NCI-H1694 (cell line): Measurements from ENCODE around the gene CCL15.
"Not testable (repeated sequence)": the region's sequence is repeated elsewhere in the genome, so short reads cannot be mapped to it uniquely, and the experiment has no call there.

Source experiments
- DNase-seq: peaks from one replicate; lab custom pipeline; 2025; lab: John Stamatoyannopoulos, UW

CCL15 gene, protein sequence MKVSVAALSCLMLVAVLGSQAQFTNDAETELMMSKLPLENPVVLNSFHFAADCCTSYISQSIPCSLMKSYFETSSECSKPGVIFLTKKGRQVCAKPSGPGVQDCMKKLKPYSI

DNA sequence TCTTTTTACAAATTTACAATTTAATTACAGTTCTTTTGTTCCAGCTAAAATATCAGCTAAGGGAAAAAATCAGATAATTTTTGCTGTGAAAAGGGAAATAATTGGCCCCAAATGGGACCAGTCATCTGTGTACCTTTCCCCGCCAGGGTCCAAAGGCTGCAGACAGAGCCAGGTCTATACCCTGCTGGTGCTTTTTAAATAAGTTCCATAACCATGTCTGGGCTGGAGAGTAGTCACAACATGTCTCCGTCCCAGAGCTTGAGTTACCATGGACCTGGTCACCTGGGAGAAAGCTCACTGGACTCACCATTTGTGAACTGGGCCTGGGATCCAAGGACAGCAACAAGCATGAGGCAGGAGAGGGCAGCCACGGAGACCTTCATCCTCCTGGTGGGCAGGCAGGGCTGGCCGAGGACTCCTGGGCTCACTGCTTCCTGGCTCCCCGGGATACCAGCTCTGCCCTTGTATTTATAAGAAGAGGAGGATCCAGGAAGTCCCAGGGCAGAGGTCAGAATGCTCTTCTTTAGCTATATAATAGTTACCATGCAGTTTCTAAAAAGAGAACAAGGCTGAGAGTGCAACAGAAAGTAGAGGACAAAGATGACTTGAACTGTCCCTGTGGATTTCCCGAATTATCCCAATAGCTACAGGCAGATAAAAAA is at the start of gene CCL15:
Gene CCL15 (minus strand): TSS at position 444 of the 662 bp plus-strand sequence. CDS start 61 bp downstream, at position 383.
- no peak for DNase-seq

DNA sequence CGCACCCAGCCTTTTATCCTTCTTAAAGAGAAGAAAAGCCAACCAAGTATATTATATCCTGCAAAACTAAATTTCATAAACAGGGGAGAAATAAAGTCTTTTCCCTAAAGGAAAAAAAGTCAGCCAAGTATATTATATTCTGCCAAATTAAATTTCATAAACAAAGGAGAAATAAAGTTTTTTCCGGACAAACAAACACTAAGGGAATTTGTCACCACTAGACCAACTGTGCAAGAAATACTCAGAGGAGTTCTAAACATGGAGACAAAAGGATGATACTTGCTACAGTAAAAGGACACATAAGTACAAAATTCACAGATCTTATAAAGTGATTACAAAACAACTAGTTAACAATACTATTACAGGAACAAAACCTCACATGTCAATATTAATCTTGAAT is 48.3 kb upstream of the CCL15 start:
- no peak for DNase-seq

DNA sequence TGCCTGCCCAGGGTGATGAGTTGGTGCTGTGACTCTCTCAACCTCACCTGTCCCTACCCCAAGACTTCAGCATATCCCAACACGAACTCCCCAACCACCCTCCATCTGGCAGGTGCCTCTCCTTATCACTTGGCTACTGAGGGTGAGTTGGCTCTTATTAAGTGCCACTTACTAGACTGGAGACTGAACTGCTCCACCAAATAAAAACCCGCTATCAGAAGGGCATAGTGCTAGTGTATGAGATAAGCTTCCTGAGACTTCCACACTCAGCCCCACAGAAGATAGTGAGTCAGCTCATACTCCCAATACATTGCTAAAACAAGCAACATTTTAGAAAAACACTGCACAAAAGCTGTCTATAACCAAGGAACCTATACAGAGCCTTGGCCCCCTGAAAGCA is 46.7 kb upstream of the CCL15 start:
- DNase-seq = no peak

DNA sequence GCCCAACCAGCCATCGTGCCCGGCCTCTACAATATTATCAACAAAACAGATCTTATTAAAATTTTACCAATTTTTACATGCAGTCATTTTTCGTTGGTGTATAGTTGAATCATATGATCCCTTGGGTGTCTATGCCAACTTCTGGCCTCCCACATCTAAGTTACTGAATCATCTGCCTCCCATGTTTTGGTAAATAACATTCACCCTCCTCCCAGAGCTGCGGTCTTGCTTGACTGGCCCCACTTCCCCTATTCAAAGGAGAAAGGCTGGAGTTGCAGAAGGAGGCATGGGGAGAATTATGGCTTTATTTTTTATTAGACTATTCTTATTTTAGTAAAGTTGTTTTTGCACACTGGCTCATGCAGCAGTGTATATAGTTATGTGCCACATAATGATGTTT is 34.9 kb upstream of the CCL15 start:
- DNase-seq = no peak

DNA sequence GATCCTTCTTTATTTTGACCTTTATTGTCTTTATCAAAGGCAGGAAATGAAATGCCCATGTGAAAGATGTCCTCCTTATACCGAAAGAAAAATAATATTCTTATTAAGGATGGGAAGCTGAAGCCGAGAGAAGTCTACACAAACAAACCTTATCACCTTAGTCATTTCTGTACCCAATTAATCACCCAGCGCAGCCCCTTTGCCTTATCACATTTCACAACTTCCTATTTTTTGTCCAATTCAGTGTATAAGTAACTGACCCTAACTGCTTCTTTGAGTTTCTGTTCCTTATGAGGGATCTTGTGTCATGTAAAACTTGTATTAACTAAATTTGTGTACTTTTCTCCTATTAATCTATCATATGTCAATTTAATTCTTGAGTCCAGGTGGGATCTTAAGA is 32.8 kb upstream of the CCL15 start:
- DNase-seq = no peak

DNA sequence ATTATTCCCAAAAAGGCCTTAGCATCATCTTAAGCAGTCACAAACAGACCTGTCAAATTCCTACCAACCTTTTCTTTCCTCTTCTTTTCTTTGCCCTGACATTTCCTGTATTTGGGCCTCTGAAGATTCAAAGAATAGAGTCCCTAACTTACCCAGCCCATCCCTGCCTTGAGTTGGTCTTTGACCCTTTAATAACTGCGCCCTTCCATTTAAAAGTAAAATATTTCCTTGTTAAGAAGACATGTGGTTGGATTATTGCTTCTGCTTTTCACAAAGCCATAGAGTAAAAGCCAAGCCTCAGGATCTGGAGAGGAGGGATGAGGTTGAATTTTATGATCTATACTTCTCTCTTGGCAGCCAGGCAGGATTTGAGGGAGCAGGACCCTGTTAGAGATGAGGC is 29.6 kb upstream of the CCL15 start:
- no peak for DNase-seq

DNA sequence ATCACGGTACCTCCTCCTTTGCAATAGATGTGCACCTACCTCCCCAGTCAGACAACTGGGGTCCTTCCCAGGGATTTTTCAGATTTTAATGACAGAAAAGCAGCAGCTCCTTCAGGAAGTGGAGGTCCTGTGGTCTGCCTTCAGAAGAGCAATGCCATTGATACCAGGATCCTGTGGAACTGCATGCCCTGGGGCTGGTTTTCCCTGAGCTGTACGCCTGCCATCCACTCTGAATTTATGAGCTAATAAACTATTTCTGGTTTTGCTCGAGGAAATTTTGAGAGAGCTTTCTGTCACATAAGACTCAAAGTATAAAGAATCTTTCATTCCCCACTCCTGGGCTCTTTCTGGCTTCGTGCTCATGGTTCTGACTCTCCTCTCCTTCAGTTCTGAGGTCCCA is 26.4 kb upstream of the CCL15 start:
- DNase-seq = no peak

DNA sequence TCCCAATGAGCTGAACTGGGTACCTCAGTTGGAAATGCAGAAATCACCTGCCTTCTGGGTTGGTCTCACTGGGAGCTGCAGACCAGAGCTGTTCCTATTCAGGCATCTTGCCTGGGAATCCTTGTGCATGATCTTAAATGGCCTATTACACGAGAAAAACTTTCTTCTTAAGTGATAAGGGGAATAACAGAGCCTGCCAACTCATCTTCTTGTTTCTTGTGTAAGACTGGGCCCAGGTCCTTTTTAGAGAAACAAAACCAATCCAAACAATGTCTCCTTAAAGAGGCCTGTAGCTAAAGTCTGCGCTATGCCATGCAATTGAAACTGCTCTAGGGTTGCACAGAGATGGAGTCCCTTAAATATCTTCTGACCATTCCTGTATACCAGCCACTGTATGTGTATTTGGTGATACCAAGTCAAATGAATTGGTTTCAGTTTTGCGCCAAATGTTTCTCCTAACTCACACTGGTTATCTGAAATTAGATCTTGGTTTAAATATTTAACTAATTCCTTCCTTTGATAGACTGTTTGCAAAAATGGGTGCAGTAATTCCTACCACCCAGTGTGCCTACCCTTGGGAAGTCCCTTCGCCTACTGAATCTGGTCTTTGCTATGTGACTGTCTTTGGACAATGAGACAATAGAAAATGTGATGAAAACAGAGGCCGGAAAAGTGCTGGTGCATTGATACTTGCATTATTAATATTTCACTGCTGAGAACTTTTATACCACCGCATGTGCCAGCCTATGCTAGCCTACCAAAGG is 22.9 kb upstream of the CCL15 start:
- DNase-seq = no peak

DNA sequence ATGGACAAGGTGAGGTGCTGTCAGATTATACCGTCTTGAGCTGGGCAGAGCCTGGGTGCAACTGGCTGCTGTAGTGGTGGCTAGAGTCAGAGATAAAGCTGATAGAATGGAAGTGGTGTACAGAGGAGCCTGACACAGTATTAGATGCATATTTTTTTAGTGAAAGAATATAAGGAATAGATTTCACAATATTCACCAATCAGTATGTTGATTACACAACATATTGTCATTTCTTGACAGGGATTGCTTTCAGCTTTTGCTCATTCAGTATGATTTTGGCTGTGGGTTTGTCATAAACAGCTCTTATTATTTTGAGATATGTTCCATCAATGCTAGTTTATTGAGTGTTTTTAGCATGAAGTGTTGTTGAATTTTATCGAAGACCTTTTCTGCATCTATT is 18.1 kb upstream of the CCL15 start:
- DNase-seq = no peak

DNA sequence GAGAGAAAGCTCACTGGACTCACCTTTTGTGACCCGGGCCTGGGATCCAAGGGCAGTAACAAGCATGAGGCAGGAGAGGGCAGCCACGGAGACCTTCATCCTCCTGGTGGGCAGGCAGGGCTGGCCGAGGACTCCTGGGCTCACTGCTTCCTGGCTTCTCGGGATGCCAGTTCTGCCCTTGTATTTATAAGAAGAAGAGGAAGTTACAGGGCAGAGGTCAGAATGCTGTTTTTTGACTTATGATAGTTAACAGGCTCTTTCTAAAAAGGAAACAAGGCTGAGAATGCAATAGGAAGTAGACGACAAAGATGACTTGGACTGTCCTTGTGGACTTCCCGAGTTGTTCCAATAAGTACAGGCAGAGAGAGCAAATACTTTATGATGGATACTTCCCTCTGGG is 16.4 kb upstream of the CCL15 start, which contains the start of gene CCL23:
Gene CCL23 (minus strand): TSS at position 174 of the 400 bp plus-strand sequence. CDS start 75 bp downstream, at position 99.
- no peak for DNase-seq

DNA sequence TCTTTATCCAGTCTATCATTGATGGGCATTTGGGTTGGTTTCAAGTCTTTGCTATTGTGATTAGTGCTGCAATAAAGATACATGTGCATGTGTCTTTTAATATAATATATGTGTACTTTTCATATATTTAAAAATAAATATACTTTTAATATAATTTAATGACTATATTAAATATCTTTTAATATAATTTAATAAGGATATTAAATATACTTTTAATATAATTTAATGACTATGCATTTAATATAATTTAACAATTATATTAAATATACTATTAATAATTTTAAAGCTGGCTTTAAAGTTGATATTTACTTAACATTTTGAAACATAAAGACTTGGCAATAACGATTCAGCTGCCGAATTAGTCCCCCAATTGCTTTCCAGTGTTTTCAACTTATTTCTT is 15.2 kb upstream of the CCL15 start:
- DNase-seq = no peak

DNA sequence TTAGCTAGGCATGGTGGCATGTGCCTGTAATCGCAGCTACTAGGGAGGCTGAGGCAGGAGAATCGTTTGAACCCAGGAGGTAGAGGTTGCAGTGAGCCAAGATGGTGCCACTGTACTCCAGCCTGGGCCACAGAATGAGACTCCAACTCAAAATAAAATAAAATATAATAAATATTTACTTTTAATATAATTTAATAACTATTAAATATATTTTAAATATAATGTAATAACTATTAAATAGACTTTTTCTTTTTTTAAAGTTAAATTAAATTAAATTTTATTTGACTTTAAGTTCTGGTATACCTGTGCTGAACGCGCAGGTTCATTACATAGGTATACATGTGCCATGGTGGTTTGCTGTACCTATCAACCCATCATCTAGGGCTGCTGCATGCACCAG is 14.5 kb upstream of the CCL15 start:
- DNase-seq = not testable (repeated sequence)

DNA sequence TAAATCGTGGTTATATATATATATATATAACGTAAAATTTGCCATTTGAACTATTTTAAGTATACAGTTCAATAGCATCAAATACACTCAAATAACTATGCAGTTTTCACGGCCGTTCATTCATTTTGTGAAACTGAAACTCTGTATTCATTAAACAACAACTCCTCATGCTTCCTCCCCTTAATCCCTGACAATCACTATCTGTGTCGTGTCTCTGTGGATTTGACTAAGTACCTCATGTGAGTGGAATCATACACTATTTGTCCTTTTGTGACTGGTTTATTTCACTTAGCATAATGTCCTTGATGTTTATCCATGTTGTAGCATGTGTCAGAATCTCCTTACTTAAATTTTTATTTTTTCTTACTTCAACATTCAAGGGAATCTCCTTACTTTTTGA is 13.6 kb upstream of the CCL15 start:
- DNase-seq = no peak

DNA sequence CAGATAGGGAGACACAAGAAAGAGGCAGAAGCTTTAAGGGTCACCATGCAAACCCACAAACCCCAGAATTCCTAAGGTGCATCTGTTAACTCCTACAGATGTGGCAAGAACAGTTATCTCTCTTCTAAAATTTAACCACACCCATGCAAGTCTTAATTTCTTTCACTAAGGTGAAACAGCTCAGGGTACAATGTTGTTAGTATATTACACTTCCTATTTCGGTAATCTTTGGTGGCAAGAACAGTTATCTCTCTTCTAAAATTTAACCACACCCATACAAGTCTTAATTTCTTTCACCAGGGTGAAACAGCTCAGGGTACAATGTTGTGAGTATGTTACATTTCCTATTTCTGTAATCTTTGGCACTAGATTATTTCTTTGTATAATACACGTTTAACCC is 9.8 kb upstream of the CCL15 start:
- DNase-seq = no peak

DNA sequence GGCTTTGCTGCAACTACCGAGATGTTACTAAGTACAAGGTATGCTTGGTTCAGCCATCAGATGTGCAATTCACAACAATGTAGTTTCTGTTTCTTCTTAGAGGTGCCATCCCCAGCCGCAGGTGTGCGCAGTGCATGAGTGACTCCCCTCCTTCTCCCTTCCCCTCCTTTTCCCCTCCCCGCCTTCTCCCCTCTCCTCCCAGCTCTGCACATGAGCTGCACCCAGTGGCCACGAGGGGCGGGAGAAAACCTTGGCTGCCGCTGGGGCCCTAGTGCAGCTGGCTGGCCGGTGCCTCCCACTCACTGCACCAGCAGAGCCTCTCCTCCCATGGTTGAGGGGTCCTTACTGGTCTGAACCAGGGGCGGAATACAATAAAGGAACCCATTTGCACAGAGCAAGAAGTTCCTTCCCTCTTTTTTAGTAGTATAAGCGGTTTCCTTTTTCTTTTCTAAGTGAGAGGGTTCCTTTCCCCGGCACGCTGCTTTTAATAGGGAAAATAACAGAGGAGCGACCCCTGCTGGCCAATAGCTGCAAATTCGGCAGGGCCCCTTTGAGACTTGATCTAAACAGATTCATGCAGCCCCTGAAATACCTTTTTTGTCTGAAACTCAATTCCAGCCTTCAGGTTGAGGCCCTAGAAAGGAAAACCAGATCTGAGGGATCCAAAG is 7.8 kb upstream of the CCL15 start:
- no peak for DNase-seq

DNA sequence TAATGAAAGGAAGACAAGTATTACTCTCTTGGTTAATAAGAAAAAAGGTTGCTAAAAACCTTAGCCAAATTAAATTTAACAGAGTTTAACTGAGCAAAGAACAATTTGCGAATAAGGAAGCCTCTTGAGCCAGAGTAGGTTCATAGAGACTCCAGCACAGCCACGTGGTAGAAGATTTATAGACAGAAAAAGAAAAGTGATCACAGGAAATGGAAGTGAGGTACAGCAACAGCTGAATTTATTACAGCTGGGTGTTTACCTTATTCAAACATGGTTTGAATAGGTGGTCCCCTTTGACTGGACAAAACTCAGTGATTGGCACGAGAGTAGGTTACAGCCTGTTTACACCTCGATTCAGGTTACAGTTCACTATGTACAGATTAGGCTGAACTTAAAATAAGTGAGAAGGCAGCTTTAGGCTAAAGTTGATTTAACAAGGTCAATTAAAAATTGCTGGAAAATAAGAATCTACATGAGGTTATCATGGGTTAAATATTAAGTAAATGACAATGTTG is 3.3 kb upstream of the CCL15 start:
- no peak for DNase-seq

DNA sequence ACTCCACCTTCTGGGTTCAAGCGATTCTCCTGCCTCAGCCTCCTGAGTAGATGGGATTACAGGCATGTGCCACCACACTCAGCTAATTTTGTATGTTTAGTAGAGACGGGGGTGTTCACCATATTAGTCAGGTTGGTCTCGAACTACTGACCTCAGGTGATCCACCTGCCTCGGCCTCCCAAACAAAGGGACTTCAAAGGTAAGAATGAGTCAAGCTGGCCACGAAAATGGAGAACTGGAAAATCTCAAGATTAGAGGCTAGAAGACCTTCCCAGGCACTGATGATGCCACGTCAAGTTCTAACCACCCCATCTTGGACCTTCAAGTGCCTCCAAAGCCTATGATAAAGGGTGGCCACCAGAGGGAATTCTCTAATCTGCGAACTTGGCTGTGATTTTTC is 1.3 kb upstream of the CCL15 start:
- no peak for DNase-seq

DNA sequence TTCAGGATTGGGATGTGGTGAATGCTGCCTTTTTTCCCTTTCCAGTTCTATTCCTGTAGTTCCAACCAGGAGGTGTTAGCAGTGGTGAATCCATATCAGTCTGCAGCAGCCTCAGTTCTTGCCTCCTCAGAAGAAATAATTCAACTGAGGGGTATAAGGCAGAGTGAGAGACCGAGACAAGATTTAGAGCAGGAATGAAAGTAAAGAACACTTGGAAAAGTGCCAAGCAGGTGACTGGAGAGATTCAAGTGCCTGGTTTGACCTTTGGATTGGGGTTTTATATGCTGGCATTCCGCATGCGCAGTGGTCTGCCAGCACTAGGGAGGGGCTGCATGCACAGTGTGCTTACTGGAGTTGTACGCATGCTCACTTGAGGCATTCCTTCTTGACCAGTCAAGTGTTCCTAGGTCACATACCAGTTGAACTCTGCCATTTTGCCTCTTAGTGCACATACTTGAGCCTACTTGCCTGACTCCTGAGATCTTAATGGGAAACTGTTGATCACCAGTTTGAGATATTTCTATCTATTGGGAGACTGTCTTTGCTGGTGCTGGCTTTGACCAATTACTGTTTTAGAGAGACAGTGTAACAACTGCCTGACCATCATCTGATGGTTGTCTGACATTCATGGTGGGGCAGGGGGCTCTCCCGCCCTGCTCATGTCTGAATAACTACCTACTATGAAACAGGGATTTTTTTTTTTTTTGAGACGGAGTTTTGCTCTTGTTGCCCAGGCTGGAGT is 680 bp upstream of the CCL15 start:
- no peak for DNase-seq

DNA sequence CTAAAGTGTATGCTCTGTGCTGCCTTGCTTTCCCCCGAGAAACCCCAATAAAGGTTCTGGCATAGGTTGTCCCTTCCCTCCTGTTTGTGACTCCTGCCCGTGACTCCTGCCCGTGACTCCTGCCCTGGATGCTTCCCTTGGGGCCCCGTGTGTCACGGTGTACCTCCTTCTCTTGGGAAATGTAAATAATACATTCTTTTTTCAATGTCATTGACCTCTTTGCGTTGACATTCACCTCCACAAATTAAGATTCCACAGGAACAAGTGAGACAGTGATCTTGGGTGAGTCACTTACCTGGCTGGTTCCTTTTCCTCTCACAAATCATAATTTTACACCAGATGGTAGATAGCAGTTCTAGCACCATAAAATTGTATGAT is 632 bp downstream of the CCL15 start:
- no peak for DNase-seq

DNA sequence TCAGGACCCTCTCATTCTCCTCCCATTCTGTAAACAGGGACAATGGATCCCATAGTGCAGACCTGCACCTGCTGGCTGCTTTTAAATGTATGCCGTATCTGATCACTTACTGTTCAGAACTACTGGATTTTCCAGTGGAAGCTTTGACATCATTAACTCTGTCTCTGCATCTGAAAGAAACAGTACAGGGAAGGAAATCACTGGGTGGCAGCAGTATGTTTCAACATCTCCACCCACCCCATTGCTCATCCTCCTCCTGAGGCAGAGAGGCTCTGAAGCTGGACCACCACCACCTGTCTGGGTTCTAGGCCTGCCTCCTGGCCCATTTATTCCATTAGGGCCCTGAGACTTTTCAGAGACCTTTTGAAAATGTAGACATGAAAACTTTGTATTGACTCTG is 2.6 kb downstream of the CCL15 start:
- DNase-seq = no peak

DNA sequence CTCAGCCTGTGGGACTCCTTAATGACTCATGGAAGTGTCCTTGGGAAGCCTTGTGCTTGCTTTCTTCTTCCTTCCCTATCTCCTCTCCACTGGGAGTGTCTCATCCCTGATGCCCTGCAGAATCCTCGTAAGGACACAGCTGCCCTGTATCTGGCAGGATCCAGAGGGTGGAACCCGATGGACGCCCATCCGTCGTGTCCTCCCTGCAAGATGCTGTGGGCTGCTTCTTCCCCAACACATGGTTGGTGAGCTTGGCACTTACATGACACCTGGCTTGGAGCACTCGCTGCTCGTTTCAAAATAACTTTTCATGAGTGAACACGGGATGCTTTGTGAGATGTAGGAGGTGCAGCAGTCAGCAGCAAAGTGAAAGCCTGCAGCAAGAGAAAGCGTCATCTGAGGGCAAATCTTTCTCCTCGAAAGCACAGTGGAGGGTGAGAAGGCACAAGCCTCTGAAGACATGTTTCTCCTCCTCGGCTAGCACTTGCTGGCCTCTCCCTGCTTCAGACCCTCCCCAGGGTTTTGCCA is 3.3 kb downstream of the CCL15 start:
- no peak for DNase-seq

DNA sequence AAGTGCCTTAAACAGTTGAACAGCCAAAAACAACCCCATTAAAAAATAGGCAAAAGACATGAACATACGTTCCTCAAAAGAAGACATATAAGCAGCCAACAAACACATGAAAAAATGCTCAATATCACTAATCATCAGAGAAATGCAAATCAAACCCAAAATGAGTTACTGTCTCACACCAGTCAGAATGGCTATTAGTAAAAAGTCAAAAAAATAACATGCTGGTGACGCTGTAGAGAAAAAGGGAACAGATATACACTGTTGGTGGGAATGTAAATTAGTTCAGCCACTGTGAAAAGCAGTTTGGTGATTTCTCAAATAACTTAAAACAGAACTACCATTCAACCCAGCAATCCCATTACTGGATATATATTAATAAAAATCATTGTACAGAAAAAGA is 6.0 kb downstream of the CCL15 start:
- DNase-seq = not testable (repeated sequence)
